ENCODE data around the gene RASIP1. TPM values are rescaled to one million over a fixed set of nuclear protein-coding genes. Genes with fewer than 3 reads are reported as not detected.

Gene RASIP1
- total and polyA plus RNA-seq, 2 of the 8 experiments (the other 6 are each of a cell fraction or from before 2014, with no cell fraction given) = 9.3 to 11.4 TPM

GRCh38 chr19:48731452-48731851 is 9.0 kb downstream of the RASIP1 start (continued):
- TF ChIP-seq CHD7 (IDR thresholded peaks at IDR 0.05; ENCODE audit: insufficient replicate concordance, low read length) (no peak), CHD2 (IDR thresholded peaks at IDR 0.05; ENCODE audit: low read length) (no peak), KDM5A (IDR thresholded peaks at IDR 0.05; ENCODE audit: low read length) (no peak), RNF2 (IDR thresholded peaks at IDR 0.05; ENCODE audit: borderline replicate concordance, low read depth, low read length, missing control alignments, poor library complexity, severe bottlenecking) (no peak), SRF (IDR thresholded peaks at IDR 0.05; ENCODE audit: low read depth, low read length) (no peak), SAP30 (IDR thresholded peaks at IDR 0.05; ENCODE audit: insufficient read depth, insufficient replicate concordance, low read length) (no peak), HDAC6 (IDR thresholded peaks at IDR 0.05; ENCODE audit: low read depth, low read length) (no peak), CHD1 (IDR thresholded peaks at IDR 0.05; ENCODE audit: low read depth, low read length) (no peak), CTCF (IDR thresholded peaks at IDR 0.05; ENCODE audit: control extremely low read depth in 1 of 3, insufficient read depth in 1 of 3, low read depth in 1 of 3, low read length in 3 of 3) (no peak)

Measured in H1 (cell line).